Right lung (tissue), 5 donors: ENCODE data around the gene MYH7. TPM values are rescaled to one million over a fixed set of nuclear protein-coding genes. Genes with fewer than 3 reads are reported as not detected.
"Not testable (repeated sequence)": the region's sequence is repeated elsewhere in the genome, so short reads cannot be mapped to it uniquely, and the experiment has no call there.

Experiments
- DNase-seq, 2 donors: peaks; one replicate each; pipeline ENCODE4 v3.0.0-alpha.2; 2013
- polyA plus RNA-seq, 5 donors: library from polyadenylated mRNA; unstranded; fragments of 120-200 nt; gene quantifications; one replicate each; pipeline versions ENCODE4 v1.2.1 to v1.2.3, GENCODE V29; 2013; ENCODE audit warnings: inconsistent platforms in 1 of 5, low replicate concordance in 1 of 5; ENCODE audit not compliant: insufficient read length in 5 of 5, insufficient read depth in 1 of 5

MYH7 gene
- polyA plus RNA-seq, 5 donors, result 0.06 to 22.5 (median 0.27) TPM

- no peak for DNase-seq
These were observed 27.2 kb downstream of the MYH7 start for GRCh38 chr14:23408307-23408630.

GRCh38 chr14:23407516-23408306, 27.7 kb downstream of the MYH7 start, which contains the start of gene MYH6:
TSS of gene MYH6 (minus strand) at chr14:23408273. CDS start at chr14:23407223, 1,050 bp downstream.
- no peak for DNase-seq

- no peak for DNase-seq
These were observed 28.6 kb downstream of the MYH7 start for GRCh38 chr14:23406725-23407355.

GRCh38 chr14:23406244-23406643, 29.2 kb downstream of the MYH7 start:
- no peak for DNase-seq

- DNase-seq, result no peak
These were observed 29.9 kb downstream of the MYH7 start for GRCh38 chr14:23405516-23406025.

GRCh38 chr14:23405096-23405495, 30.4 kb downstream of the MYH7 start:
- no peak for DNase-seq

- DNase-seq, result no peak
These were observed 31.0 kb downstream of the MYH7 start for GRCh38 chr14:23404331-23404900.

- DNase-seq, result no peak
These were observed 31.6 kb downstream of the MYH7 start for GRCh38 chr14:23403908-23404307.

- DNase-seq, result no peak
These were observed 32.4 kb downstream of the MYH7 start for GRCh38 chr14:23403139-23403438.

GRCh38 chr14:23402296-23403138, 32.9 kb downstream of the MYH7 start:
- DNase-seq, result no peak

GRCh38 chr14:23401291-23401690, 34.2 kb downstream of the MYH7 start:
- DNase-seq, result no peak

GRCh38 chr14:23400496-23401149, 34.8 kb downstream of the MYH7 start:
- not testable (repeated sequence) for DNase-seq

- DNase-seq, result no peak
These were observed 35.9 kb downstream of the MYH7 start for GRCh38 chr14:23399591-23399990.

GRCh38 chr14:23399136-23399535, 36.3 kb downstream of the MYH7 start:
- DNase-seq, result no peak

- no peak for DNase-seq
These were observed 37.1 kb downstream of the MYH7 start for GRCh38 chr14:23398348-23398747.

- no peak for DNase-seq
These were observed 38.6 kb downstream of the MYH7 start for GRCh38 chr14:23396781-23397407.

GRCh38 chr14:23396126-23396525, 39.3 kb downstream of the MYH7 start:
- no peak for DNase-seq

- DNase-seq, result no peak
These were observed 42.8 kb downstream of the MYH7 start for GRCh38 chr14:23392613-23393012.

- DNase-seq, result not testable (repeated sequence)
These were observed 45.6 kb downstream of the MYH7 start for GRCh38 chr14:23389871-23390270.

GRCh38 chr14:23389396-23389795, 46.1 kb downstream of the MYH7 start:
- no peak for DNase-seq

GRCh38 chr14:23388996-23389395, 46.5 kb downstream of the MYH7 start:
- DNase-seq, result no peak
